ENCODE measurements around the gene PPP1R8. TPM values are rescaled to one million over a fixed set of nuclear protein-coding genes. Genes with fewer than 3 reads are reported as not detected.

The PPP1R8 gene
- total and polyA plus RNA-seq, 9 of the 15 experiments (the other 6 are each of a cell fraction or from before 2014, with no cell fraction given): 16.2 to 107 (median 75.3) TPM

DNA sequence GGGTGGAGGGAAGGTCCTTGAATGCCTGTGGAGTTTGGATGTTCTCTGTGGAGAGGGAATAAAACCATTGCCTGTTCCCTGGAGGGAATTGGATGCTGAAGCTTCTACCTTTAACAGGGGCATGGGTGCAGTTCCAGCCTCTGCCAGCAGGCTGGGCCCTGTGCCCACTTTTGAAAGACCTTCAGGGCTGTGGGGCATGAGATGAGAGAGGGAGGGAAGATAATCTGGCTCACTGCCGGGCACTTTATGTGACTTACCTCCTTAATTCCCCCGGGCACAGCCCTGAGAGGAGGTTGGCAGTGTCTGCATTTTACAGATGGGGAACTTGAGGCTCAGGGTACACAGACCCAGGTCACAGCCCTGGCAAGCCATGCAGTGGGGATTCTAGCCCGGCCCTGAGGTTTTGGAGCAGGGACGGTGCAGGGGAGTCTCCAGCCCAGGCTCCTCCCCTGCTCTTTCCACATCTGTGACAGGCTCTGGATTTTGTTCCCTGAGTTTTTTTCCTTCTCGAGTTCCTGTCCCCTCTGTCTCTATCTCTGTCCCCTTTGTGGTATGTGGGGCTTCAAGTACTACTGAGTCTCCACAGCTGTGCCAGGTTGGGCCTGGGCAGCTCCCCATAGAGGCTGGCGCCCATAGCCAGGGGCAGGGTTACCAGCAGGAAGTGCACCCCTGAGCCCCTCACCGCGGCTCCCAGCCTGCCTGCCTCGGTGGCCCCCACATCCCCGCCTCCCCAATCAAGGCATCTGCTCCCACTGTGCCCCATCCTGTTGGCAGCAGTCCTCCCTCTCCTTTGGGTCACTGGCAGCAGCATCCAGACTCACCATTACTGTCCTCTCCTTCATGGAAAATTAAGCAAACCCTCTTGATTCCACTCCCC, 27.7 kb downstream of the PPP1R8 start (continued):
- TF ChIP-seq SREBF1 (IDR thresholded peaks at IDR 0.05; ENCODE audit: borderline replicate concordance, low read depth, low read length): no peak
- 0 out of 2 replicates have a peak, but pooled peaks have one; percentile 30 for TF ChIP-seq FOXK1 (CRISPR knock-in tag; IDR thresholded peaks at IDR 0.05; ENCODE audit: borderline replicate concordance)
- no peak for TF ChIP-seq ATF1 (CRISPR knock-in tag; IDR thresholded peaks at IDR 0.05)
- peak; percentile 16; the same call in 1 of the 2 replicates for TF ChIP-seq ATF1 (tag; IDR thresholded peaks at IDR 0.05)
- peak; percentile 28; the same call in 1 of the 2 replicates for TF ChIP-seq SOX6 (IDR thresholded peaks at IDR 0.05)
- TF ChIP-seq, protein P1, sequence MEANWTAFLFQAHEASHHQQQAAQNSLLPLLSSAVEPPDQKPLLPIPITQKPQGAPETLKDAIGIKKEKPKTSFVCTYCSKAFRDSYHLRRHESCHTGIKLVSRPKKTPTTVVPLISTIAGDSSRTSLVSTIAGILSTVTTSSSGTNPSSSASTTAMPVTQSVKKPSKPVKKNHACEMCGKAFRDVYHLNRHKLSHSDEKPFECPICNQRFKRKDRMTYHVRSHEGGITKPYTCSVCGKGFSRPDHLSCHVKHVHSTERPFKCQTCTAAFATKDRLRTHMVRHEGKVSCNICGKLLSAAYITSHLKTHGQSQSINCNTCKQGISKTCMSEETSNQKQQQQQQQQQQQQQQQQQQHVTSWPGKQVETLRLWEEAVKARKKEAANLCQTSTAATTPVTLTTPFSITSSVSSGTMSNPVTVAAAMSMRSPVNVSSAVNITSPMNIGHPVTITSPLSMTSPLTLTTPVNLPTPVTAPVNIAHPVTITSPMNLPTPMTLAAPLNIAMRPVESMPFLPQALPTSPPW (CRISPR knock-in tag; IDR thresholded peaks at IDR 0.05): peak; percentile 66
- no peak for TF ChIP-seq ERF (CRISPR knock-in tag; IDR thresholded peaks at IDR 0.05)
- TF ChIP-seq TBP (optimal IDR thresholded peaks at IDR 0.05; ENCODE audit: low read depth, low read length): peak; percentile 21
- TF ChIP-seq ZNF384 (IDR thresholded peaks at IDR 0.05; ENCODE audit: low read depth, low read length): no peak
- no peak for TF ChIP-seq TRIM24 (IDR thresholded peaks at IDR 0.05)
- TF ChIP-seq KLF1 (tag; IDR thresholded peaks at IDR 0.05): no peak
- TF ChIP-seq ETV5 (CRISPR knock-in tag; IDR thresholded peaks at IDR 0.05; ENCODE audit: low read depth): peak; percentile 48; the same call in 1 of the 2 replicates
- no peak for TF ChIP-seq TRIM28 (IDR thresholded peaks at IDR 0.05)
- TF ChIP-seq, protein P2, sequence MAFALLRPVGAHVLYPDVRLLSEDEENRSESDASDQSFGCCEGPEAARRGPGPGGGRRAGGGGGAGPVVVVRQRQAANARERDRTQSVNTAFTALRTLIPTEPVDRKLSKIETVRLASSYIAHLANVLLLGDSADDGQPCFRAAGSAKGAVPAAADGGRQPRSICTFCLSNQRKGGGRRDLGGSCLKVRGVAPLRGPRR (CRISPR knock-in tag; IDR thresholded peaks at IDR 0.05): no peak
- TF ChIP-seq NFIC (IDR thresholded peaks at IDR 0.05): peak; percentile 88
- TF ChIP-seq, protein P3, sequence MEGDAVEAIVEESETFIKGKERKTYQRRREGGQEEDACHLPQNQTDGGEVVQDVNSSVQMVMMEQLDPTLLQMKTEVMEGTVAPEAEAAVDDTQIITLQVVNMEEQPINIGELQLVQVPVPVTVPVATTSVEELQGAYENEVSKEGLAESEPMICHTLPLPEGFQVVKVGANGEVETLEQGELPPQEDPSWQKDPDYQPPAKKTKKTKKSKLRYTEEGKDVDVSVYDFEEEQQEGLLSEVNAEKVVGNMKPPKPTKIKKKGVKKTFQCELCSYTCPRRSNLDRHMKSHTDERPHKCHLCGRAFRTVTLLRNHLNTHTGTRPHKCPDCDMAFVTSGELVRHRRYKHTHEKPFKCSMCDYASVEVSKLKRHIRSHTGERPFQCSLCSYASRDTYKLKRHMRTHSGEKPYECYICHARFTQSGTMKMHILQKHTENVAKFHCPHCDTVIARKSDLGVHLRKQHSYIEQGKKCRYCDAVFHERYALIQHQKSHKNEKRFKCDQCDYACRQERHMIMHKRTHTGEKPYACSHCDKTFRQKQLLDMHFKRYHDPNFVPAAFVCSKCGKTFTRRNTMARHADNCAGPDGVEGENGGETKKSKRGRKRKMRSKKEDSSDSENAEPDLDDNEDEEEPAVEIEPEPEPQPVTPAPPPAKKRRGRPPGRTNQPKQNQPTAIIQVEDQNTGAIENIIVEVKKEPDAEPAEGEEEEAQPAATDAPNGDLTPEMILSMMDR (IDR thresholded peaks at IDR 0.05 in 2 of 3, conservative IDR thresholded peaks at IDR 0.05 in 1 of 3; ENCODE audit: insufficient read depth in 2 of 3, low read depth in 1 of 3, low read length in 3 of 3): peak; percentile 94 to 100 (median 99)
- TF ChIP-seq, protein P4, sequence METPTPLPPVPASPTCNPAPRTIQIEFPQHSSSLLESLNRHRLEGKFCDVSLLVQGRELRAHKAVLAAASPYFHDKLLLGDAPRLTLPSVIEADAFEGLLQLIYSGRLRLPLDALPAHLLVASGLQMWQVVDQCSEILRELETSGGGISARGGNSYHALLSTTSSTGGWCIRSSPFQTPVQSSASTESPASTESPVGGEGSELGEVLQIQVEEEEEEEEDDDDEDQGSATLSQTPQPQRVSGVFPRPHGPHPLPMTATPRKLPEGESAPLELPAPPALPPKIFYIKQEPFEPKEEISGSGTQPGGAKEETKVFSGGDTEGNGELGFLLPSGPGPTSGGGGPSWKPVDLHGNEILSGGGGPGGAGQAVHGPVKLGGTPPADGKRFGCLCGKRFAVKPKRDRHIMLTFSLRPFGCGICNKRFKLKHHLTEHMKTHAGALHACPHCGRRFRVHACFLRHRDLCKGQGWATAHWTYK (CRISPR knock-in tag; IDR thresholded peaks at IDR 0.05): no peak
- TF ChIP-seq MYC (IDR thresholded peaks at IDR 0.05; ENCODE audit: low read depth, low read length): peak; percentile 74
- TF ChIP-seq MYC (CRISPR knock-in tag; IDR thresholded peaks at IDR 0.05; ENCODE audit: borderline replicate concordance, low read depth): 0 out of 2 replicates have a peak, but pooled peaks have one; percentile 22
- TF ChIP-seq KLF16 (IDR thresholded peaks at IDR 0.05): peak; percentile 69; the same call in 1 of the 2 replicates

Data from K562 (cell line).